Measurements from ENCODE around the gene DENND4C. TPM values are rescaled to one million over a fixed set of nuclear protein-coding genes. Genes with fewer than 3 reads are reported as not detected.

Gene DENND4C
- total RNA-seq, 2 experiments from 2014 or later = 18.8 to 28.6 TPM

DNA sequence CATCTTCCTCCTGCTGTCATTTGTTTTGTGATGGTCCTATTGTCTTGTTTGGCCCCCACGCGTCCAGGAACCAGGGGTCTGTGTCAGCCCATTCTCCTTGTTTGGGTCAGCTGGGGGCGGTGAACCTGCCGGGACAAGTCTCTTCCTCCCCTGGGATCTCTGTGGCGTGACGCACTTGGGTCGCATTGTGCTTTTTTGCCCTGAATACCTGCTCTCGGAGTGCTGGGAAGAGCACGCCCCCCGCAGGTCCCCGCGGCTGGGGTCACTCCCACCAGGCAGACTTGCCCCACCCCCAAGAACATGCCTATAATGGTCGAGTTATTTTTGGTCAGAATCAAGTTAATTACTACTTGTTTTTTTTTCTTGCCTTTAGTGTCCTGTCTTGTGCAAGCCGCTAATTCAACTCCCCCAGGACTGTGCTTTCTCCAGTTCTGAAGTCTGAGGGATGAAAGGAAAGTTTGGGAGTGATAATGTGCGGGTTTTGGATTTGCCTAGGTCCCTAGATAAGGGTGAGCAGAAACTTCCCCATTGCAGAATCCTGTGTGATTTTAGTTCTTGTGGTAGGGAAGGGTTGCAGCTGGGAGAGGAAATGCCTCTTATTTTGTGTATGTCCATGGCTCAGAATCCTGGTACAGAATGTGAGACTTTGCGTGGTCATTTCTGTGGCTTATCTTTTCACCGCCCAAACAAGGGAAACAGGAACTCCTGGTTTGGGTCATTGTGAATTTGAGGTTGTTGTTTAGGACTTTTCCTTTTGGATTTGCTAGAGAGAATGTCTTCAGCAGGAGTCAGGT, 179.1 kb downstream of the DENND4C start:
- Histone ChIP-seq H3K9me3 (ENCODE audit: low read length) (no peaks in the 10 kb centered on the region), H3K36me3 (ENCODE audit: insufficient read depth, low read length) (no peaks in the 10 kb centered on the region), H3K9me2 (ENCODE audit: insufficient read depth, low read length) (no peaks in the 10 kb centered on the region), H3K4me3 (ENCODE audit: low read depth, low read length, poor library complexity, severe bottlenecking) (peak overlapping the region; percentile 84), H3K27ac (ENCODE audit: low read depth, low read length, poor library complexity, severe bottlenecking) (peak overlapping the region; percentile 37), H3K4me2 (ENCODE audit: low read length) (peak overlapping the region; percentile 99), H4K20me1 (ENCODE audit: insufficient read depth, low read length) (no peaks in the 10 kb centered on the region), H2AFZ (ENCODE audit: low read length) (peak overlapping the region; percentile 91), H3K4me1 (ENCODE audit: insufficient read depth, low read length, poor library complexity, severe bottlenecking) (peaks cover 10% of the 10 kb centered on the region), H3K79me2 (ENCODE audit: insufficient read depth, low read depth, low read length) (no peaks in the 10 kb centered on the region)
- ChIA-PET POLR2A (interaction anchor here (0.5 to 1.2 kb wide), 5 partner anchors 9 to 177 kb away, joined by 3 read pairs; no protein-coding TSS in a partner anchor), CTCF (ENCODE audit: unreplicated experiment) (interaction anchor here (1.1 kb wide), 1 partner anchor 50 kb away, joined by 3 read pairs; no protein-coding TSS in a partner anchor)
- intact Hi-C loops (cut with micrococcal nuclease; ENCODE audit: unreplicated experiment) = no loop called here
- TF ChIP-seq EZH2phosphoT487 (IDR thresholded peaks at IDR 0.05; ENCODE audit: borderline replicate concordance, low read depth, low read length) = no peak
- TF ChIP-seq, protein P1, sequence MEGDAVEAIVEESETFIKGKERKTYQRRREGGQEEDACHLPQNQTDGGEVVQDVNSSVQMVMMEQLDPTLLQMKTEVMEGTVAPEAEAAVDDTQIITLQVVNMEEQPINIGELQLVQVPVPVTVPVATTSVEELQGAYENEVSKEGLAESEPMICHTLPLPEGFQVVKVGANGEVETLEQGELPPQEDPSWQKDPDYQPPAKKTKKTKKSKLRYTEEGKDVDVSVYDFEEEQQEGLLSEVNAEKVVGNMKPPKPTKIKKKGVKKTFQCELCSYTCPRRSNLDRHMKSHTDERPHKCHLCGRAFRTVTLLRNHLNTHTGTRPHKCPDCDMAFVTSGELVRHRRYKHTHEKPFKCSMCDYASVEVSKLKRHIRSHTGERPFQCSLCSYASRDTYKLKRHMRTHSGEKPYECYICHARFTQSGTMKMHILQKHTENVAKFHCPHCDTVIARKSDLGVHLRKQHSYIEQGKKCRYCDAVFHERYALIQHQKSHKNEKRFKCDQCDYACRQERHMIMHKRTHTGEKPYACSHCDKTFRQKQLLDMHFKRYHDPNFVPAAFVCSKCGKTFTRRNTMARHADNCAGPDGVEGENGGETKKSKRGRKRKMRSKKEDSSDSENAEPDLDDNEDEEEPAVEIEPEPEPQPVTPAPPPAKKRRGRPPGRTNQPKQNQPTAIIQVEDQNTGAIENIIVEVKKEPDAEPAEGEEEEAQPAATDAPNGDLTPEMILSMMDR (conservative IDR thresholded peaks at IDR 0.05; ENCODE audit: low read length) = peak; percentile 29; the same call in 1 of the 2 replicates
- TSS peak; percentile 63 for BruUV-seq (replicated peaks)
- DNase-seq (ENCODE audit: low spot score) = peak; percentile 55

DNA sequence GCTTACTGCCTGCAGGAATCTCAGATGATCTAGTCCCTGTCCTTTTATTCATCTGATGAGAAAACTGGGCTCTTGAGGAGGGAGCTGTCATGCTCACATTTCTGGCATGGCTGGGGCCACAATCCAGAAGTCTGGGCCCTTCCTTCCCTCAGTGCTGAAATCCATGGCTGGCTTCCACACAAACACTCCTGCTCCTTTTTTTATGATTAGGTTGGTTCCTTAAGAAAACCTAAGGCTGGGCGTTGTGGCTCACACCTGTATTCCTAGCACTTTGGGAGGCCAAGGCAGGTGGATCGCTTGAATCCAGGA, 179.7 kb downstream of the DENND4C start:
- TF ChIP-seq EZH2phosphoT487 (IDR thresholded peaks at IDR 0.05; ENCODE audit: borderline replicate concordance, low read depth, low read length) = no peak
- TF ChIP-seq, protein P1 (conservative IDR thresholded peaks at IDR 0.05; ENCODE audit: low read length) = no peak
- H3K79me2 ChIP-seq (ENCODE audit: insufficient read depth, low read depth, low read length) = no peaks in the 10 kb centered on the region
- ChIA-PET CTCF (ENCODE audit: unreplicated experiment) (no interaction called here), POLR2A (interaction anchor here (0.6 kb wide), 1 partner anchor 147 kb away, joined by 3 read pairs; no protein-coding TSS in a partner anchor)
- H3K9me3 ChIP-seq (ENCODE audit: low read length) = no peaks in the 10 kb centered on the region
- peak overlapping the region; percentile 84 for H3K4me3 ChIP-seq (ENCODE audit: low read depth, low read length, poor library complexity, severe bottlenecking)
- no peaks in the 10 kb centered on the region for H4K20me1 ChIP-seq (ENCODE audit: insufficient read depth, low read length)
- no peaks in the 10 kb centered on the region for H3K9me2 ChIP-seq (ENCODE audit: insufficient read depth, low read length)
- intact Hi-C loops (cut with micrococcal nuclease; ENCODE audit: unreplicated experiment) = no loop called here
- peak overlapping the region; percentile 99 for H3K4me2 ChIP-seq (ENCODE audit: low read length)
- H3K27ac ChIP-seq (ENCODE audit: low read depth, low read length, poor library complexity, severe bottlenecking) = no peak overlapping the region
- peaks cover 10% of the 10 kb centered on the region for H3K4me1 ChIP-seq (ENCODE audit: insufficient read depth, low read length, poor library complexity, severe bottlenecking)
- DNase-seq (ENCODE audit: low spot score) = no peak
- BruUV-seq (replicated peaks) = no TSS peak
- H2AFZ ChIP-seq (ENCODE audit: low read length) = peak overlapping the region; percentile 91; the same call in 1 of the 2 replicates
- H3K36me3 ChIP-seq (ENCODE audit: insufficient read depth, low read length) = no peaks in the 10 kb centered on the region

DNA sequence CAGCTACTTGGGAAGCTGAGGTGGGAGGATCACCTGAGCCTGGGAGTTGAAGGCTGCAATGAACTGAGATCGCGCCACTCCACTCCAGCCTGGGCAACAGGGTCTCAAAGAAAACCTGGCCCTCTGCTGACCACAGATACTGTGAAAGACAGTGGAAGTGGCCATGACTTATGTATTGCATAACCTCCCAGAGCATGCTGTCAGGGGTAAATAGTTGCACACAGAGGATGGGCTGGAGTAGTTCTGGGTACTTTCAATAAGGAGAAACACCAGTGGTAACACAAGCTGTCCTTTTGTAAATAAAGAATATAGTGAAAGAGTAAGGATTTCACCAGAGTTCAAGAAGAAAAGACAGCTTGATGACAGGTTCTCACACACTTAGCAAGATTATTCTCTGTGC, 180.1 kb downstream of the DENND4C start:
- H3K4me3 ChIP-seq (ENCODE audit: low read depth, low read length, poor library complexity, severe bottlenecking) = no peak overlapping the region
- CTCF ChIA-PET (ENCODE audit: unreplicated experiment) = no interaction called here
- H4K20me1 ChIP-seq (ENCODE audit: insufficient read depth, low read length) = no peaks in the 10 kb centered on the region
- DNase-seq (ENCODE audit: low spot score) = no peak
- no peak overlapping the region for H3K4me2 ChIP-seq (ENCODE audit: low read length)
- POLR2A ChIA-PET = interaction anchor here (0.6 kb wide), 2 partner anchors 12 to 147 kb away, joined by 3 read pairs; no protein-coding TSS in a partner anchor
- H3K79me2 ChIP-seq (ENCODE audit: insufficient read depth, low read depth, low read length) = no peaks in the 10 kb centered on the region
- no peak overlapping the region for H2AFZ ChIP-seq (ENCODE audit: low read length)
- no peak overlapping the region for H3K27ac ChIP-seq (ENCODE audit: low read depth, low read length, poor library complexity, severe bottlenecking)
- intact Hi-C loops (cut with micrococcal nuclease; ENCODE audit: unreplicated experiment) = no loop called here
- BruUV-seq (replicated peaks) = no TSS peak
- H3K9me3 ChIP-seq (ENCODE audit: low read length) = no peaks in the 10 kb centered on the region
- H3K9me2 ChIP-seq (ENCODE audit: insufficient read depth, low read length) = no peaks in the 10 kb centered on the region
- peaks cover 10% of the 10 kb centered on the region for H3K4me1 ChIP-seq (ENCODE audit: insufficient read depth, low read length, poor library complexity, severe bottlenecking)
- TF ChIP-seq, protein P1 (conservative IDR thresholded peaks at IDR 0.05; ENCODE audit: low read length) = no peak
- TF ChIP-seq EZH2phosphoT487 (IDR thresholded peaks at IDR 0.05; ENCODE audit: borderline replicate concordance, low read depth, low read length) = no peak
- H3K36me3 ChIP-seq (ENCODE audit: insufficient read depth, low read length) = no peaks in the 10 kb centered on the region
